HG02970 (cell line): ENCODE results near the gene CFAP206.
"Not testable (repeated sequence)": the region's sequence is repeated elsewhere in the genome, so short reads cannot be mapped to it uniquely, and the experiment has no call there.

Experiments used
- ATAC-seq: cut with Tn5 transposase; IDR thresholded peaks from one replicate; pipeline ENCODE4 v1.9.1; 2021; ENCODE audit warnings: mild to moderate bottlenecking, moderate library complexity, moderate number of reproducible peaks; ENCODE audit not compliant: unreplicated experiment, low FRiP score

Gene CFAP206

DNA sequence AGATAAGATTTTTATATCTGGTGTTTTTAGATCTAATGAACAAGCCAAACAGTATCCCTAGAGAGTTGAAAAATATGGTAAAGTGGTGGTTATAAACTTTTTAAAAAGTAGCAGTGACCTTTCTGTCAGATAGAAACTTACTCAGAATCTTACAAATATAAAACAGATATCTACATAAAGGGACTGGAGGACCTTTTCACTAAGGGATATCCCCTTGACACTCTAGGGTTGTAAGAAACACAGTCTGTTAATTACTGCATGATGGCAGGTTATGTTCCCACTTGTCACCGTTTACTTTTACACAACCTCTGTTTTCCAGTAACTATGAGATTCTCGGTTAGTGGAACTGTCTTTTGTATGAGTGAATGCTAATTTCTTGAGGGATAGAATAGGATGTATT, 11.5 kb downstream of the CFAP206 start:
- no peak for ATAC-seq

DNA sequence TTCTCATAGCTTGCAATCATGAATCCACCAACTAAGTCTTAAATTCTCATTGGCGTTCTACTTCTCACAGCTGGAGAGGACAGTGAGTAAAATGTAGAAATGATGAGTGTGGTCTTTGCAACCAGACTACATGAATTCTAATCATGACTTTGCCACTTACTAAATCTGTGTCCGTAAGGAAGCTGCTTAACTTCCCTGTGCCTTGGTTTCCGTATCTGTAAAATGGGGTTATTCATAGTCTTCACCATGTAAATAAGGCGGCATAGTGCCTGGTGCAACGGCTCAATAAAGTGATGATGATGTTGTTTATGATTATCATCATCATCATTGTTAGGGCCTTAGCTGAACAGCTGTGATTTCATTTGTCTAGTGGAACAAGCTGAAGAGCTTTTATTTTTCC, 12.6 kb downstream of the CFAP206 start:
- ATAC-seq: no peak

GRCh38 chr6:87421576-87421975, 13.8 kb downstream of the CFAP206 start:
- no peak for ATAC-seq

- ATAC-seq: no peak
These were observed 19.0 kb downstream of the CFAP206 start for GRCh38 chr6:87426789-87427188.

DNA sequence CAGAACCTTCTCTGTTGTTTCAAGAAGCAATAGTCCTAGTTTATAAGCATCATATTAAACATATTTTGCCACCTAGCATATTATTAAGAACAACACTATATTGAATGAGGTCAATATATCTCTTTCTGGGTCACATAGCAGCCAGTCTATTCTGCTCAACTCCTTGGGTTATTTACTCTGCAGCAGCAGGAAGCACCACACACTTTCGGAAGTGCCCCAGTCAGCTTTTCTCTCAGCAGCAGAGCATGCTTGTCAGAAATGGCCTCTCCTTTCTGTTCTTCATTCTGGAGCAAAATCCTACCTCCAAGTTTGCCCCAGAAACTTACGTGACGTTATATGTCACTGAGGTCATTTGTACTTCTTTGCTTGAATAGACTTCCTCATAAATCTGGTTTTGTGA, 22.7 kb downstream of the CFAP206 start:
- ATAC-seq: no peak

GRCh38 chr6:87431263-87431662, 23.5 kb downstream of the CFAP206 start:
- ATAC-seq: no peak

DNA sequence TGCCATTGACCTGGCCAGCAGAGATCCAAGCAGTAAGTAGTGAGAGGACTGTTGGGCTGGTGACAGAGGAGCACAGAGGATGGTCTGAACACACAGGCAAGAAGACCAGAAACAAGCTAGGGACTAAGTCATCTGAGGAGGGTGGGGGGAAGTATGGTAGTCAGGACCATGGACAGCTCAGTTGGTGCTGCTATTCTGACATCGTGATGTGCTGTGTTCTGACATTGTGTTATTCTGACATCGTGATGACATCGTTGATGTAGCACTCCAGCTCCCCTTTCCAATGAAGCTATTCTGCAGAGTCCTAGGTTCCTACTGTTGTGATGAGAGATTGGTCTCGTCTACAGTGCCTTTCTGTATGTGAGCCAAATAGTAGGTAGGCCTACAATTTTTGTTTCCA, 28.7 kb downstream of the CFAP206 start:
- ATAC-seq: no peak

DNA sequence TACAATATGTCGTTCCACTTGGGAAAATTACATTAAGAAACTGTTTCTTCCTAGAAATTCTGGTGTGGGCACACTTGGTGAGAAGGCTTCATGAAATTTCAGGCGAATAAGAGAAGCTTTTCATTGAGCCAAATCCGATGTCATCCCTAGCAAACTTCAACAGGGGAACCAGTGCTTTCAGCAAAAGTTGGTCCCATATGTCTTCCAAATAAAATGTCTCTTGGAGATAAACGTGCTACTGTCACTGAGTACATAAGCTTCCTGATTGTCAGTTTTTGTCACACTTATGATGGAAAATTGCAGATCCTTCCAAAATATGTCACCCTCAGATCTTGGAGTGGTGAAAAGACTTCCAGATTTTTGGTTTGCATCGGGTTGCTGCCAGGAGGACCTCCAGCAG, 33.9 kb downstream of the CFAP206 start:
- ATAC-seq: no peak

- no peak for ATAC-seq
These were observed 36.6 kb downstream of the CFAP206 start for GRCh38 chr6:87444362-87444761.

DNA sequence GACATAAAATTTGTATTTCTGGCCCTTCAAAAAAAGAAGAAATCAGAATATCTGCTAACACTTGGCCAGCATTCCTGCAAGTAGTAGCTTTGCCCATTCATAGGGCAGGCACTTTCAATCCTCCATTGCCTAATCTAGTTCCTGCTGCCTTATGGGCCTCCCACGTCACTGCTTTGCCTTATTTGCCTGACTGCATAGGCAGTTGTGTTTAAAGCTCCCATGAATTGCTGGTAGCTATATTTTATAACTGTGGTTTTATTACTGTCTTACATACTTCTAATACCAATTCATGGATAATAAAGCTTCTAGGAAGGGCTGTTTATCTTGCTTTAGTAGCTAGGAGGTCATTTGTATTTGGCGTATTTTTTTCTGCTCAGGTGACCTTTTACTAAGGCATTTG, 57.3 kb downstream of the CFAP206 start:
- ATAC-seq: no peak

GRCh38 chr6:87472525-87473418, 65.0 kb downstream of the CFAP206 start, which contains the start of gene SLC35A1:
Gene SLC35A1, plus strand, starts transcription at chr6:87472974. Its CDS starts 30 bp downstream, at chr6:87473004.
- peak; percentile 96 for ATAC-seq

GRCh38 chr6:87473419-87473903, 65.7 kb downstream of the CFAP206 start:
- peak; percentile 49 for ATAC-seq

- no peak for ATAC-seq
These were observed 74.2 kb downstream of the CFAP206 start for GRCh38 chr6:87481931-87482330.

DNA sequence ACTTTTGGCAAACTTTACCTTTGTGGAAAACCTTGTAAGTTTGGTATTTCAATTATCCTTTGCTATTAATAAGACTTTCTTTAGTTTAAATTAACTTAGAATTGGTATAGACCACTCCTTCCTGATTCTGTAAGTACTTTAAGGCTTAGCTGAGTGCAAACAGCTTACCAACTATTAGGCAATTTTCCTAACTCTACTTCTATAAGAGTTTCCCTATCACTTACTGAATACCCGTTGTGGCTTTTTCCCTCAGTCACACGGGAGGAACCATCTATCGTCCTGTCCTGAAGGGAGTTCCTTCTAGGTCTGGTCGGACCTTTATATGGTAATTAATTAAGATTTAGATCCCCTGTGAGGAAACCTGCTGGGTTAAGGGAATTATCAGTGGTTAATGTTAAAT, 74.6 kb downstream of the CFAP206 start:
- no peak for ATAC-seq

DNA sequence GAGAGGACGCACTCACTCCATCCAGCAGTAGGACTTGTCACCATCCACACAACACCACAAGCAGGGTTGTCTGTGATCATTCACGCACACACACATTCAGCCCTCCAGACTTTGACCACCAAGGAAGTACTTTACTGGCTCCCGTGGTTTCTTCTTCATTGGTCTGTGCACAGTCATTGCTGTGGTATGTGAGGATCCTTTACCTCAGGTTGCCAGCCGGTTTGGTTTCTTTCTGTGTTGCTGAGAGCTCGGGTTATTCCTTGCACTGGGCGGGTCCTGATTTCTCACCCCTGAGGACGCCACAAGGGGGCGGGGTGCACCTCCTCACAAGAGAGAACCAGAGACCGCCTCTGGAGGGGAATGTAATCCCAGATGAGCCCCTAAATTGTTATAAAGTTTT, 76.2 kb downstream of the CFAP206 start:
- ATAC-seq: no peak

DNA sequence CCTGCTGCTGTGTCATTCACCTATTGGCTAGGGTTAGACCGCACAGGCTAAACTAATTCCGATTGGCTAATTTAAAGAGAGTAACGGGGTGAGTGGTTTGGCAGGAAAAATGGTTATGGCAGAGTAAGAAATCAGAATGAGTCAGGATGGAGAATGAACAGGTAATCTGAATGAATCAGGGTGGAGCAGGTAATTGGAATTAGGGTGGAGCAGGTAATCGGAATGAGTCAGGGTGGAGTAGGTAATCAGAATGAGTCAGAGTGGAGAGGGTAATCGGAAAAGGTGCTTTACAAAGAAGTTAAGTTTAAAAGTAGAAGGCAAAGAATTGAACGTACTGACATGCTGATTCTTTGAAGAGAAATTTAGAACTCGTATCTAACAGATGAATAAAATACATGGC, 76.7 kb downstream of the CFAP206 start:
- no peak for ATAC-seq

- ATAC-seq: no peak
These were observed 79.8 kb downstream of the CFAP206 start for GRCh38 chr6:87487555-87487954.

DNA sequence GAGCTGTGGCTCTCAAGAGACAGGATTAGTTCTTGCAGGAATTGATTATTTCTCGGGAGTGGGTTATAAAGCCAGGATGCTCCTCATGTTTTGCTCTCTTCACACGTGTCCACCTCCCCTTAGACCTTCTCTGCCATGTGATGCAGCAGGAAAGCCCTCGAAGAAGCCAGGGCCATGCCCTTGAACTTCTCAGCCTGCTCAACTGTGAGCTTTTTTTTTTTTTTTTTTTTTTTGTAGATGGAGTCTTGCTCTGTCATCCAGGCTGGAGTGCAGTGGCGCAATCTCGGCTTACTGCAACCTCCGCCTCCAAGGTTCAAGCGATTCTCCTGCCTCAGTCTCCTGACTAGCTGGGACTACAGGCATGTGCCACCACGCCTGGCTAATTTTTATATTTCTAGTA, 81.6 kb downstream of the CFAP206 start:
- not testable (repeated sequence) for ATAC-seq

DNA sequence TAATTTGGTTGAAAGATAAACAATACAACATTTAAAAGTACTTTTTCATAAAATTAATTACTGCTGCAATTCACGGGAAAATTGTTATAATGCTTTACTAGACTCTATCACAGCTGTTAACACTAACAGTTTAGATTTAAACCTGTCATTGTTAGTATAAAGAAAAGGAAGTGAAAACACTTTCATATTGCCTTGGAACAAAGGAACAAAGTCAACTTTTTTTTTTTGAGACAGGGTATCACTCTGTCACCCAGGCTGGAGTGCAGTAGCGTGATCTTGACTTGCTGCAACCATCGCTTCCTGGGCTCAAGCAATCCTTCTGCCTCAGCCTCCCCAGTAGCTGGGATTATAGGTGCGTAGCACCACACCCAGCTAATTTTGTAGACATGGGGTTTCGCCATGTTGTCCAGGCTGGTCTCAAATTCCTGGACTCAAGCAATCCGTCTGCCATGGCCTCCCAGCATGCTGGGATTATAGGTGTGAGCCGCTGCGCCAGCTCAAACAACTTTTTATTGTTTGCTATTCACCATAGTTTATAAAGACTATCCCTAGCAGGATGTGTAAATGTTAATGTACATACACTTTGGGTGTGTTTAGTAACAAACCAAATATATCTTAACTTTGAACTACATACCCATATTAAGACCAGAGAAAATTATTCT, 87.1 kb downstream of the CFAP206 start:
- ATAC-seq: no peak

DNA sequence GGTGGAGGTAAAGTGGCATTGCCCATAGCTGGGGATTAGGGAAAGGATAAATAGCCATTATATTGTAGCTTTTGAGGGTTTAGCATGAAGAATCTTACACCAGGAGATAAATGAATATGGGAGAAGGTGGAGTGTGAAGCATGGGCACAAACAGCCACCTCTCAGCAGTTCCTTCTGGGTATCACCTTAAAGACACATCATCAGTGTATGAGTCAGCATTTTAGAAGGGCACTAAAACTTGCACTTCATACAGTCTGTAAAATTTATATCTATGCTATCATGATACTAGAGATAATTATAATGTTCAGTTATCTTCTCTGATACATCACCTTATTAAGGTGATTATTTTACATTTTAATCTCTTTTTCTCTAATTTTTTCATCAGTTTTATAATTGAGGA, 90.3 kb downstream of the CFAP206 start:
- ATAC-seq: no peak

DNA sequence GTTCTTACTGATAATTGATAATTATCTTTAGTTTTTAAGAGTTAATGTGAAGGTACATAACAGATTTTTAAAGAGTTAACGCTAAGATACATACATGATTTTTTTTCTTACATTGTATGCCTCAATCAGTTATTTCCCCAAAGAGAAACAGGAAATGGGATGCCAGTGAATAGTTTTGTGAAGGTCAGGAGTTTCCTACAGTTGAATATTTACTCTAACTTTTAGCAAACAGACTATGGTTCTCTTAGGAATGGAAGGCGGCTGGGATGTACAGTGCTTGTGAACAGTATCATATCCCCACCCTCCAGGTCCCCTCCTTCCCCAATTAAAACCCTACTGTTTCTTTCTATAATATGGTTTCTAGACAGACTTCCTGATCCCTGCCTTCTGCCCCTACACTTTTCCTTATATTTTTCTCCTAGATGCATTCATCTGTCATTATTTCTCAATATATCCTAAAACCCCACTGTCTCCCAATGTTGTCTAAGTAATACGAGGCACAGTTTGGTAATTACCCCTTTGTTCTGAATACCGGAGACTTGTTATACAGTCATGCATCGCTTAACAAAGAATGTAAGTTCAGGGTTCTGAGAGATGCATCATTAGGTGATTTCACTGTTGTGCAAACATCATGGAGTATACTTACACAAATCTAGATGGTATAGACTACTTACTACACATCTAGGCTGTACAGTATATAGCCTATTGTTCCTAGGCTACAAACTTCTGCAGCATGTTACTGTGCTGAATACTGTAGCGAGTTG, 94.2 kb downstream of the CFAP206 start:
- no peak for ATAC-seq
